IMR-90 (cell line): ENCODE measurements around the gene FGF12. TPM values are rescaled to one million over a fixed set of nuclear protein-coding genes. Genes with fewer than 3 reads are reported as not detected.

ENCODE experiments used
- ATAC-seq: fragments of 200-7000 bp; cut with Tn5 transposase; 2 replicates; pipeline ENCODE4 v1.9.1; 2020; ENCODE audit warnings: low read depth, mild to moderate bottlenecking, moderate library complexity
- BruUV-seq: library from RNA; stranded (reverse); fragments of 400-500 nt; replicated peaks from 2 replicates; lab custom pipeline; 2021; lab: Mats Ljungman, UMichigan
- CTCF ChIA-PET: fragments of 300-600 bp; formaldehyde crosslinking; extraction: SDS; loops from one replicate; lab custom pipeline; 2021; ENCODE audit warnings: antibody characterized with exemption; lab: Yijun Ruan, JAX
- POLR2A ChIA-PET: fragments of 300-600 bp; sonication (Branson Sonifier 250); formaldehyde crosslinking; loops from one replicate; lab custom pipeline; 2022; ENCODE audit warnings: antibody characterized with exemption; ENCODE audit not compliant: unreplicated experiment; lab: Charles Lee
- DNase-seq: peaks from one replicate; pipeline ENCODE4 v3.0.0; 2013
- H2AFZ ChIP-seq: replicated peaks from 2 replicates; pipeline ENCODE3; 2013; ENCODE audit warnings: low read length, mild to moderate bottlenecking; ENCODE audit not compliant: poor library complexity
- H2AK5ac ChIP-seq: 2 replicates; pipeline ENCODE4 v1.6.1; 2013; ENCODE audit warnings: low read depth, low read length, inconsistent platforms
- H2AK9ac ChIP-seq: replicated peaks from 2 replicates; pipeline ENCODE3; 2013; ENCODE audit warnings: mild to moderate bottlenecking, low read depth, low read length, moderate library complexity; ENCODE audit not compliant: poor library complexity
- H2BK120ac ChIP-seq: 2 replicates; pipeline ENCODE4 v1.6.1; 2013; ENCODE audit warnings: low read depth, low read length, inconsistent platforms
- H2BK15ac ChIP-seq: 3 replicates; pipeline ENCODE4 v1.6.1; 2013; ENCODE audit warnings: low read depth, low read length, inconsistent platforms
- H2BK20ac ChIP-seq: 2 replicates; pipeline ENCODE4 v1.6.1; 2013; ENCODE audit warnings: low read depth, mild to moderate bottlenecking, inconsistent platforms, low read length, moderate library complexity
- H2BK5ac ChIP-seq: 2 replicates; pipeline ENCODE4 v1.6.1; 2013; ENCODE audit warnings: mild to moderate bottlenecking, low read depth, low read length, inconsistent platforms; ENCODE audit not compliant: poor library complexity, severe bottlenecking
- H3K14ac ChIP-seq: replicated peaks from 2 replicates; pipeline ENCODE4 v1.6.1; 2013; ENCODE audit warnings: low read depth, low read length, inconsistent platforms
- H3K18ac ChIP-seq: 2 replicates; pipeline ENCODE4 v1.6.1; 2013; ENCODE audit warnings: low read depth, low read length, control low read depth
- H3K23ac ChIP-seq: 2 replicates; pipeline ENCODE4 v1.6.1; 2013; ENCODE audit warnings: low read depth, low read length, inconsistent platforms
- H3K27ac ChIP-seq: 2 replicates; pipeline ENCODE4 v1.5.1; 2013; ENCODE audit warnings: mild to moderate bottlenecking, control low read depth, low read length; ENCODE audit not compliant: insufficient read depth
- H3K27me3 ChIP-seq: 2 replicates; pipeline ENCODE4 v1.6.1; 2013; ENCODE audit warnings: low read length; ENCODE audit not compliant: control insufficient read depth, insufficient read depth
- H3K36me3 ChIP-seq: 2 replicates; pipeline ENCODE4 v1.6.1; 2013; ENCODE audit warnings: low read length, mixed read lengths; ENCODE audit not compliant: control insufficient read depth, insufficient read depth
- H3K4ac ChIP-seq: 2 replicates; pipeline ENCODE4 v1.6.1; 2013; ENCODE audit warnings: low read depth, low read length, inconsistent platforms
- H3K4me1 ChIP-seq: 2 replicates; pipeline ENCODE4 v1.6.1; 2013; ENCODE audit warnings: low read length, mixed read lengths; ENCODE audit not compliant: control insufficient read depth, insufficient read depth
- H3K4me2 ChIP-seq: 2 replicates; pipeline ENCODE4 v1.6.1; 2013; ENCODE audit warnings: low read depth, mild to moderate bottlenecking, control low read depth, low read length, moderate library complexity
- H3K4me3 ChIP-seq: 2 replicates; pipeline ENCODE4 v1.5.1; 2013; ENCODE audit warnings: low read depth, mild to moderate bottlenecking, control low read depth, low read length, moderate library complexity; ENCODE audit not compliant: insufficient read depth
- H3K56ac ChIP-seq: 2 replicates; pipeline ENCODE4 v1.6.1; 2013; ENCODE audit warnings: low read length, inconsistent platforms; ENCODE audit not compliant: insufficient read depth; ENCODE audit errors: extremely low read depth
- H3K79me1 ChIP-seq, 2 experiments: 2 replicates each; pipeline ENCODE4 v1.6.1; 2013; ENCODE audit warnings: low read length in 2 of 2, inconsistent platforms in 1 of 2, low read depth in 1 of 2
- H3K9ac ChIP-seq: 2 replicates; pipeline ENCODE4 v1.6.1; 2013; ENCODE audit warnings: low read depth, low read length, control low read depth
- H3K9me1 ChIP-seq: 2 replicates; pipeline ENCODE4 v1.6.1; 2013; ENCODE audit warnings: low read length, inconsistent platforms; ENCODE audit not compliant: insufficient read depth
- H3K9me3 ChIP-seq: 2 replicates; pipeline ENCODE4 v1.6.1; 2013; ENCODE audit warnings: low read length; ENCODE audit not compliant: control insufficient read depth, insufficient read depth
- H4K20me1 ChIP-seq: 2 replicates; pipeline ENCODE4 v1.6.1; 2013; ENCODE audit warnings: low read length, inconsistent platforms; ENCODE audit not compliant: insufficient read depth
- H4K5ac ChIP-seq: 2 replicates; pipeline ENCODE4 v1.6.1; 2013; ENCODE audit warnings: mild to moderate bottlenecking, low read depth, low read length, control low read depth
- H4K8ac ChIP-seq, 2 experiments: 2 replicates each; pipeline ENCODE4 v1.6.1; 2013; ENCODE audit warnings: low read depth in 2 of 2, low read length in 2 of 2, control low read depth in 1 of 2, inconsistent platforms in 1 of 2
- H4K91ac ChIP-seq: 2 replicates; pipeline ENCODE4 v1.6.1; 2013; ENCODE audit warnings: low read depth, low read length, inconsistent platforms; ENCODE audit not compliant: insufficient read depth
- CHD1 ChIP-seq: IDR thresholded peaks from 2 replicates; pipeline ENCODE4 v1.6.1; 2012; ENCODE audit warnings: low read depth, low read length, improper control_type of control experiment
- MAFK ChIP-seq: IDR thresholded peaks from 2 replicates; pipeline ENCODE4 v1.6.1; 2012; ENCODE audit warnings: low read depth, low read length, improper control_type of control experiment
- NFE2L2 ChIP-seq: fragments of 150-350 bp; IDR thresholded peaks from 2 replicates; pipeline ENCODE4 v1.6.1; 2016; ENCODE audit warnings: low read depth, mild to moderate bottlenecking, low read length
- POLR2A ChIP-seq: IDR thresholded peaks from 2 replicates; pipeline ENCODE4 v1.6.1; 2012; ENCODE audit warnings: mild to moderate bottlenecking, low read depth, low read length
- RCOR1 ChIP-seq: IDR thresholded peaks from 2 replicates; pipeline ENCODE4 v1.6.1; 2012; ENCODE audit warnings: mild to moderate bottlenecking, low read length, improper control_type of control experiment; ENCODE audit not compliant: insufficient replicate concordance
- dilution Hi-C: fragments of 300-500 bp; cut with HindIII; formaldehyde crosslinking; loops from one replicate; pipeline ENCODE4 v1.14.3; 2018; ENCODE audit warnings: low sequenced_read_pairs; ENCODE audit not compliant: unreplicated experiment
- in situ Hi-C: fragments of 300-500 bp; cut with MboI; formaldehyde crosslinking; loops from 3 replicates; pipeline ENCODE4 v1.14.3; 2019; ENCODE audit warnings: low sequenced_read_pairs, inconsistent platforms, mixed read lengths
- intact Hi-C: fragments of 100-400 bp; cut with micrococcal nuclease; formaldehyde crosslinking; loops from 2 replicates; pipeline ENCODE4 v1.10.0; 2022
- polyA plus RNA-seq, 3 experiments: library from polyadenylated mRNA; depleted of rRNA; stranded (reverse); fragments of >200 nt; gene quantifications; 2 replicates each; pipeline ENCODE4 v1.2.3, GENCODE V29; 2012; ENCODE audit warnings: low replicate concordance in 1 of 3
- total RNA-seq: library from RNA; depleted of rRNA; stranded (reverse); fragments of >200 nt; gene quantifications from 2 replicates; pipeline ENCODE4 v1.2.3, GENCODE V29; 2012
- TF ChIP-seq, protein P1 (sequence below): fragments of 150-350 bp; IDR thresholded peaks from 2 replicates; pipeline ENCODE4 v1.6.1; 2016; ENCODE audit warnings: low read depth, mild to moderate bottlenecking, low read length, moderate library complexity, borderline replicate concordance
- TF ChIP-seq, protein P2 (sequence below): conservative IDR thresholded peaks from 2 replicates; pipeline ENCODE4 v1.5.1; 2012; ENCODE audit warnings: mild to moderate bottlenecking, low read depth, low read length, improper control_type of control experiment

The FGF12 gene
- total and polyA plus RNA-seq, 2 of the 4 experiments (the other 2 are of a cell fraction) = not detected

DNA sequence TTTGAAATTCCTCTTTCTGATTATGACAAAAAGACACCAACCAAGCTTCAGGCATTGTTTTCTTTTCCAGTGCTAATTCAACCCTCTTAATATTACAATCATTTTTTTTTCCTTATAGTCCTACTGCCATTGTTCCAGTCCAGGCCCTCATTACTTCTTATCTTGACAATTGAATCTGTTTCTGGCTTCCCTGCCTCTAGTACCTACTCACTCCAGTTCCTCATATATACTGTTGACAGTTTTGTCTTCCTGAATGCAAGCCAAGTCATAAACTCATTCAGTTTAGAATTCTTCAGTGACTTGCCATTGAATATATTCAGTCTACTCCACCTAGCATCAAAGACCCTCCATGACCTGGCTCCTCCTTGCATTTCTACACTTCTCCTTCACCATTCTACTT, 507.4 kb downstream of the FGF12 start:
- intact Hi-C loops = no loop called here
- H2AFZ ChIP-seq = no peak overlapping the region
- H3K79me1 ChIP-seq = no peaks in the 10 kb centered on the region
- H3K4me1 ChIP-seq = no peaks in the 10 kb centered on the region
- H3K9ac ChIP-seq = no peak overlapping the region
- H3K18ac ChIP-seq = no peak overlapping the region
- ATAC-seq (no peak), DNase-seq (no peak)
- H3K4me3 ChIP-seq = no peak overlapping the region
- no peak overlapping the region for H2BK20ac ChIP-seq
- H3K27ac ChIP-seq = no peak overlapping the region
- H2BK5ac ChIP-seq = no peak overlapping the region
- no peak overlapping the region for H2BK120ac ChIP-seq
- H3K56ac ChIP-seq = no peak overlapping the region
- ChIA-PET CTCF (no interaction called here), POLR2A (no interaction called here)
- H4K8ac ChIP-seq = no peak overlapping the region
- H3K23ac ChIP-seq = no peak overlapping the region
- H3K36me3 ChIP-seq = no peaks in the 10 kb centered on the region
- H2BK15ac ChIP-seq = no peak overlapping the region
- no peak overlapping the region for H2AK5ac ChIP-seq
- H3K4me2 ChIP-seq = no peak overlapping the region
- BruUV-seq = no TSS peak
- H3K9me3 ChIP-seq = 0 out of 2 replicates have a peak, but pooled peaks cover 1% of the 10 kb centered on the region
- no peak overlapping the region for H4K91ac ChIP-seq
- no peak overlapping the region for H3K14ac ChIP-seq
- in situ Hi-C loops = no loop called here
- H4K5ac ChIP-seq = no peak overlapping the region
- no peak for TF ChIP-seq MAFK
- no peak for TF ChIP-seq POLR2A
- no peak for TF ChIP-seq NFE2L2
- TF ChIP-seq RCOR1 = no peak
- no peak for TF ChIP-seq CHD1
- TF ChIP-seq, protein P1, sequence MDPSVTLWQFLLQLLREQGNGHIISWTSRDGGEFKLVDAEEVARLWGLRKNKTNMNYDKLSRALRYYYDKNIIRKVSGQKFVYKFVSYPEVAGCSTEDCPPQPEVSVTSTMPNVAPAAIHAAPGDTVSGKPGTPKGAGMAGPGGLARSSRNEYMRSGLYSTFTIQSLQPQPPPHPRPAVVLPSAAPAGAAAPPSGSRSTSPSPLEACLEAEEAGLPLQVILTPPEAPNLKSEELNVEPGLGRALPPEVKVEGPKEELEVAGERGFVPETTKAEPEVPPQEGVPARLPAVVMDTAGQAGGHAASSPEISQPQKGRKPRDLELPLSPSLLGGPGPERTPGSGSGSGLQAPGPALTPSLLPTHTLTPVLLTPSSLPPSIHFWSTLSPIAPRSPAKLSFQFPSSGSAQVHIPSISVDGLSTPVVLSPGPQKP = no peak
- TF ChIP-seq, protein P2, sequence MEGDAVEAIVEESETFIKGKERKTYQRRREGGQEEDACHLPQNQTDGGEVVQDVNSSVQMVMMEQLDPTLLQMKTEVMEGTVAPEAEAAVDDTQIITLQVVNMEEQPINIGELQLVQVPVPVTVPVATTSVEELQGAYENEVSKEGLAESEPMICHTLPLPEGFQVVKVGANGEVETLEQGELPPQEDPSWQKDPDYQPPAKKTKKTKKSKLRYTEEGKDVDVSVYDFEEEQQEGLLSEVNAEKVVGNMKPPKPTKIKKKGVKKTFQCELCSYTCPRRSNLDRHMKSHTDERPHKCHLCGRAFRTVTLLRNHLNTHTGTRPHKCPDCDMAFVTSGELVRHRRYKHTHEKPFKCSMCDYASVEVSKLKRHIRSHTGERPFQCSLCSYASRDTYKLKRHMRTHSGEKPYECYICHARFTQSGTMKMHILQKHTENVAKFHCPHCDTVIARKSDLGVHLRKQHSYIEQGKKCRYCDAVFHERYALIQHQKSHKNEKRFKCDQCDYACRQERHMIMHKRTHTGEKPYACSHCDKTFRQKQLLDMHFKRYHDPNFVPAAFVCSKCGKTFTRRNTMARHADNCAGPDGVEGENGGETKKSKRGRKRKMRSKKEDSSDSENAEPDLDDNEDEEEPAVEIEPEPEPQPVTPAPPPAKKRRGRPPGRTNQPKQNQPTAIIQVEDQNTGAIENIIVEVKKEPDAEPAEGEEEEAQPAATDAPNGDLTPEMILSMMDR = no peak
- H2AK9ac ChIP-seq = no peak overlapping the region
- H3K4ac ChIP-seq = no peak overlapping the region
- dilution Hi-C loops = no loop called here
- no peaks in the 10 kb centered on the region for H4K20me1 ChIP-seq
- no peaks in the 10 kb centered on the region for H3K27me3 ChIP-seq
- no peaks in the 10 kb centered on the region for H3K9me1 ChIP-seq
